Mucosa of descending colon (tissue), 3 donors: Measurements from ENCODE around the gene PCDHGB6. TPM values are rescaled to one million over a fixed set of nuclear protein-coding genes. Genes with fewer than 3 reads are reported as not detected.
"Not testable (repeated sequence)": the region's sequence is repeated elsewhere in the genome, so short reads cannot be mapped to it uniquely, and the experiment has no call there.

Experiments
- ATAC-seq: fragments of 200-7000 bp; cut with Tn5 transposase; one replicate; pipeline ENCODE4 v1.9.1; 2020; ENCODE audit warnings: mild to moderate bottlenecking, moderate library complexity
- DNase-seq, 3 donors: peaks; one replicate each; pipeline ENCODE4 v3.0.0-alpha.2; 2020
- H3K36me3 ChIP-seq: fragments of 200-600 bp; one replicate; pipeline ENCODE4 v1.8.0; 2021; ENCODE audit warnings: low read depth, mild to moderate bottlenecking
- H3K4me1 ChIP-seq: fragments of 200-600 bp; one replicate; pipeline ENCODE4 v1.8.0; 2021; ENCODE audit warnings: low read depth, mild to moderate bottlenecking
- H3K4me3 ChIP-seq: fragments of 200-600 bp; one replicate; pipeline ENCODE4 v1.8.0; 2021; ENCODE audit warnings: mild to moderate bottlenecking
- H3K9me3 ChIP-seq: fragments of 200-600 bp; one replicate; pipeline ENCODE4 v1.8.0; 2021; ENCODE audit warnings: mild to moderate bottlenecking
- intact Hi-C, 2 donors: fragments of 100-400 bp; cut with DNase I in 1 of 2; cut with micrococcal nuclease in 1 of 2; formaldehyde crosslinking; loops; one replicate each; pipeline versions ENCODE4 v1.11.0 to v1.11.1; 2022; cut with DNase I, micrococcal nuclease
- total RNA-seq, 3 donors: library from RNA; stranded (reverse); fragmentation: NEBNext Ultra II Directional in 2 of 3; extraction: Animal tissue kit (Norgen Biotek cat#: 25700) in 2 of 3; gene quantifications; one replicate each; pipeline versions ENCODE4 v1.2.1 to v1.2.4, GENCODE V29; 2021 to 2023
- TF ChIP-seq, protein P1 (sequence below): fragments of 200-600 bp; IDR thresholded peaks from one replicate; pipeline ENCODE4 v1.8.0; 2022; ENCODE audit warnings: antibody characterized with exemption, mild to moderate bottlenecking
- donor health status: DM: no; HTN: no; CAD: no; lungs with moderate emphysema.
- donor health status: DM: no; HTN: no; CAD: no.
- donor health status: DM: no; HTN: yes; CAD: no.

PCDHGB6 gene
- total RNA-seq, 3 donors from 2014 or later: 2.3 to 8.5 (median 2.8) TPM

DNA sequence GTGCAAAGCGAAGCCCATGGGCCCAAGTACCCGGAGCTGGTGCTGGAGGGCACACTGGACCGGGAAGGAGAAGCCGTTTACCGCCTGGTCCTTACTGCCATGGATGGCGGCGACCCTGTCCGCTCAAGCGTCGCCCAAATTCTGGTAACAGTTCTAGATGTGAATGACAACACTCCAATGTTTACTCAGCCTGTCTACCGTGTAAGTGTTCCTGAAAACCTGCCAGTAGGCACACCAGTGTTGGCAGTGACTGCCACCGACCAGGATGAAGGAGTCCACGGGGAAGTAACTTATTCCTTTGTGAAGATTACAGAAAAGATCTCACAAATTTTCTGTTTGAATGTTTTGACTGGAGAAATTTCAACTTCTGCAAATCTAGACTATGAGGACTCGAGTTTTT, 33.2 kb upstream of the PCDHGB6 start:
- DNase-seq (no peak), ATAC-seq (no peak)
- Histone ChIP-seq H3K4me3 (no peak overlapping the region), H3K4me1 (no peaks in the 10 kb centered on the region), H3K36me3 (no peaks in the 10 kb centered on the region), H3K9me3 (peaks cover 83% of the 10 kb centered on the region)
- intact Hi-C loops: no loop called here
- TF ChIP-seq, protein P1, sequence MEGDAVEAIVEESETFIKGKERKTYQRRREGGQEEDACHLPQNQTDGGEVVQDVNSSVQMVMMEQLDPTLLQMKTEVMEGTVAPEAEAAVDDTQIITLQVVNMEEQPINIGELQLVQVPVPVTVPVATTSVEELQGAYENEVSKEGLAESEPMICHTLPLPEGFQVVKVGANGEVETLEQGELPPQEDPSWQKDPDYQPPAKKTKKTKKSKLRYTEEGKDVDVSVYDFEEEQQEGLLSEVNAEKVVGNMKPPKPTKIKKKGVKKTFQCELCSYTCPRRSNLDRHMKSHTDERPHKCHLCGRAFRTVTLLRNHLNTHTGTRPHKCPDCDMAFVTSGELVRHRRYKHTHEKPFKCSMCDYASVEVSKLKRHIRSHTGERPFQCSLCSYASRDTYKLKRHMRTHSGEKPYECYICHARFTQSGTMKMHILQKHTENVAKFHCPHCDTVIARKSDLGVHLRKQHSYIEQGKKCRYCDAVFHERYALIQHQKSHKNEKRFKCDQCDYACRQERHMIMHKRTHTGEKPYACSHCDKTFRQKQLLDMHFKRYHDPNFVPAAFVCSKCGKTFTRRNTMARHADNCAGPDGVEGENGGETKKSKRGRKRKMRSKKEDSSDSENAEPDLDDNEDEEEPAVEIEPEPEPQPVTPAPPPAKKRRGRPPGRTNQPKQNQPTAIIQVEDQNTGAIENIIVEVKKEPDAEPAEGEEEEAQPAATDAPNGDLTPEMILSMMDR: no peak

DNA sequence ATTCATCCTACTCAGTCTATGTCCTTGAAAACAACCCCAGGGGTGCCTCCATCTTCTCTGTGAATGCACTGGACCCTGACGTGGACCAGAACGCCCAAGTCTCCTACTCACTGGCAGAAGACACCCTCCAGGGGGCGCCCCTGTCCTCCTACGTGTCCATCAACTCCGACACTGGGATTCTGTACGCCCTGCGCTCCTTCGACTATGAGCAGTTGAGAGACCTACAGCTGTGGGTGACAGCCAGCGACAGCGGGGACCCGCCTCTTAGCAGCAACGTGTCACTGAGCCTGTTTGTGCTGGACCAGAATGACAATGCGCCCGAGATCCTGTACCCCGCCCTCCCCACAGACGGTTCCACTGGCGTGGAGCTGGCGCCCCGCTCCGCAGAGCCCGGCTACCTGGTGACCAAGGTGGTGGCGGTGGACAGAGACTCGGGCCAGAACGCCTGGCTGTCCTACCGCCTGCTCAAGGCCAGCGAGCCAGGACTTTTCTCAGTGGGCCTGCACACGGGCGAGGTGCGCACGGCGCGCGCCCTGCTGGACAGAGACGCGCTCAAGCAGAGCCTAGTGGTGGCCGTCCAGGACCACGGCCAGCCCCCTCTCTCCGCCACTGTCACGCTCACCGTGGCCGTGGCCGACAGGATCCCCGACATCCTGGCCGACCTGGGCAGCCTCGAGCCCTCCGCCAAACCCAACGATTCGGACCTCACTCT, 32.2 kb upstream of the PCDHGB6 start:
- intact Hi-C loops: not testable (repeated sequence)

DNA sequence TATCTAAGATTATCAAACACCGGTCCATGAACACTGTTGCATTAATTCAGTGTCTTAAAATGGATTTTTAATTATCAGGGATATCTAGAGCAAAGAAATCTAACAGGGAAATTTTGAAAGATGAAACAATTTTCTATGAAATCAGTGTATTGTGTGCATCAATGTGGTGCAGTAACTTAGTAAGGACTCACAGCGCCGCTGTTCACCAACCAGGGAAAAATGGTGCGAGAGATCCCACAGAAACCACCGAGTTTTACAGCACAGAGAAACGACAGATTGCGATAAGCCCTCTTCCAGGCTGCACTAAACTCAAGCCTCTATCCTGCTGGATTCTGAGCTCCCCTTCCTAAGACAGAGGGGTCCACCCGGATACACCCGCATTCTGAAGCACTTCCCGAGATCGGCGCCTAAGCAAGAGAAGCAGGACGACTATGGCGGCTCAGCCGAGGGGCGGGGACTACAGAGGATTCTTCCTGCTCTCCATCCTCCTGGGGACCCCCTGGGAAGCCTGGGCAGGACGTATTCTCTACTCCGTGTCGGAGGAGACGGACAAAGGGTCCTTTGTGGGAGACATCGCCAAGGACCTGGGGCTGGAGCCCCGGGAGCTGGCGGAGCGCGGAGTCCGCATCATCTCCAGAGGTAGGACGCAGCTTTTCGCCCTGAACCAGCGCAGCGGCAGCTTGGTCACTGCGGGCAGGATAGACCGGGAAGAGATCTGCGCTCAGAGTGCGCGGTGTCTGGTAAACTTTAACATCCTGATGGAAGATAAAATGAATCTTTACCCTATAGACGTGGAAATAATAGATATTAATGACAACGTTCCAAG, 25.1 kb upstream of the PCDHGB6 start, which contains the start of gene PCDHGA7:
TSS of gene PCDHGA7 (plus strand) at position 274 of the 826 bp plus-strand sequence. CDS start at position 432, 158 bp downstream.
- Histone ChIP-seq H3K9me3 (peaks cover 77% of the 10 kb centered on the region), H3K4me3 (no peak within 1 kb of the TSS), H3K36me3 (no peaks in the 10 kb centered on the region), H3K4me1 (no peaks in the 10 kb centered on the region)
- intact Hi-C loops: no loop called here
- TF ChIP-seq, protein P1: no peak
- peak; percentile 22 for ATAC-seq
- no peak for DNase-seq

More for the DNA sequence above, 32.2 kb upstream of the PCDHGB6 start:
- not testable (repeated sequence) for ATAC-seq, H3K36me3 ChIP-seq, DNase-seq, H3K4me3 ChIP-seq, H3K4me1 ChIP-seq
- H3K9me3 ChIP-seq: peaks cover 81% of the 10 kb centered on the region

DNA sequence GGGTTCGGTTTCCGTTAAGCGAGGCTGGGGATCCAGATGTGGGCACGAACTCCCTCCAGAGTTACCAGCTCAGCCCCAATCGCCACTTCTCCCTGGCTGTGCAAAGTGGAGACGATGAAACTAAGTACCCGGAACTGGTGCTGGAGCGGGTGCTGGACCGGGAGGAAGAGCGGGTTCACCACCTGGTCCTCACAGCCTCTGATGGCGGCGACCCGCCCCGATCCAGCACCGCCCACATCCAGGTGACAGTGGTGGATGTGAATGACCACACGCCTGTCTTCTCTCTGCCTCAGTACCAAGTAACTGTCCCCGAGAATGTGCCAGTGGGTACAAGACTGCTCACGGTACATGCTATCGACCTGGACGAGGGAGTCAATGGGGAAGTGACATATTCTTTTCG, 24.5 kb upstream of the PCDHGB6 start:
- H3K4me1 ChIP-seq: no peaks in the 10 kb centered on the region
- no peaks in the 10 kb centered on the region for H3K36me3 ChIP-seq
- no peak for ATAC-seq
- H3K9me3 ChIP-seq: peaks cover 74% of the 10 kb centered on the region
- intact Hi-C loops: no loop called here
- TF ChIP-seq, protein P1: no peak
- H3K4me3 ChIP-seq: no peak overlapping the region
- no peak for DNase-seq

DNA sequence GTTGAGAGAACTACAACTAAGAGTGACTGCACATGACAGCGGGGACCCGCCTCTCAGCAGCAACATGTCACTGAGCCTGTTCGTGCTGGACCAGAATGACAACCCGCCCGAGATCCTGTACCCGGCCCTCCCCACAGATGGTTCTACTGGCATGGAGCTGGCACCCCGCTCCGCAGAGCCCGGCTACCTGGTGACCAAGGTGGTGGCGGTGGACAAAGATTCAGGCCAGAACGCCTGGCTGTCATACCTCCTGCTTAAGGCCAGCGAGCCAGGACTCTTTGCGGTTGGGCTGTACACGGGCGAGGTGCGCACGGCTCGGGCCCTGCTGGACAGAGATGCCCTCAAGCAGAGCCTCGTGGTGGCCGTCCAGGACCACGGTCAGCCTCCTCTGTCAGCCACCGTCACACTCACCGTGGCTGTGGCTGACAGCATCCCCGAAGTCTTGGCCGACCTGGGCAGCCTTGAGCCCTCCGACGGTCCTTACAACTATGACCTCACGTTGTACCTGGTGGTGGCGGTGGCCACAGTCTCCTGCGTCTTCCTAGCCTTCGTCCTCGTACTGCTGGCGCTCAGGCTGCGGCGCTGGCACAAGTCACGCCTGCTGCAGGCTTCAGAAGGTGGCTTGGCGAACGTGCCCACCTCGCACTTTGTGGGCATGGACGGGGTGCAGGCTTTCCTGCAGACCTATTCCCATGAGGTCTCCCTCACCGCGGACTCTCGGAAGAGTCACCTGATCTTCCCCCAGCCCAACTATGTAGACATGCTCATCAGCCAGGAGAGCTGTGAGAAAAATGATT, 23.2 kb upstream of the PCDHGB6 start:
- intact Hi-C loops: no loop called here
- DNase-seq (no peak), ATAC-seq (no peak)
- no peaks in the 10 kb centered on the region for H3K36me3 ChIP-seq
- H3K9me3 ChIP-seq: peaks cover 88% of the 10 kb centered on the region
- no peaks in the 10 kb centered on the region for H3K4me1 ChIP-seq
- TF ChIP-seq, protein P1: no peak
- no peak overlapping the region for H3K4me3 ChIP-seq

DNA sequence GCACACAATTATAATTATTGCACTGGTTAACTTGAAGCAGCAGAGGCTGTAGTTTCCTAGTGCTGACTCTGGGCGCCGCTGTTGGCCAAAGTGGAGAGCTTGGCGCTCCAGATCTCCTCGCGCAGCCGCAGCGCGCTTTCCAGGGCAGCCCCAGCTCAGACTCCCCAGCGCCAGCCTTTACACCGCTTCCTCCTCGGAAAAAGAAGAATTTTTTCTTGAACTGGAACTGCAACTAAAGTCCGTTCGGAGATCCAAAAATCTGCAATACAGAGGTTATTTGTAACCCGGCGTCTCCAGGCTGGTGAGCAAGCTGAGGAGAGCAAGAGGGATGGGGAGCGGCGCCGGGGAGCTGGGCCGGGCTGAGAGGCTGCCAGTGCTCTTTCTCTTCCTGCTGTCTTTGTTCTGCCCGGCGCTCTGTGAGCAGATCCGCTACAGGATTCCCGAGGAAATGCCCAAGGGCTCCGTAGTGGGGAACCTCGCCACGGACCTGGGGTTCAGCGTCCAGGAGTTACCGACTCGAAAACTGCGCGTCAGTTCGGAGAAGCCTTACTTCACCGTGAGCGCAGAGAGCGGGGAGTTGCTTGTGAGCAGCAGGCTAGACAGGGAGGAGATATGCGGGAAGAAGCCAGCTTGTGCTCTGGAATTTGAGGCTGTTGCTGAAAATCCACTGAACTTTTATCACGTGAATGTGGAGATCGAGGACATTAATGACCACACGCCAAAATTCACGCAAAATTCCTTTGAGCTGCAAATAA, 20.1 kb upstream of the PCDHGB6 start, which contains the start of gene PCDHGB4:
TSS of gene PCDHGB4 (plus strand) at position 142 of the 755 bp plus-strand sequence. CDS start at position 329, 187 bp downstream.
- intact Hi-C loops: not testable (repeated sequence)
- H3K9me3 ChIP-seq: peaks cover 92% of the 10 kb centered on the region

More for the DNA sequence above, 20.1 kb upstream of the PCDHGB6 start, which contains the start of gene PCDHGB4:
- peak; percentile 63 for ATAC-seq
- H3K4me3 ChIP-seq, H3K36me3 ChIP-seq, H3K4me1 ChIP-seq: not testable (repeated sequence)
- peak in 1 of 3 donors; percentile 21 for DNase-seq
